Esophagus (tissue), 2 donors: Measurements from ENCODE around the gene PLS1. TPM values are rescaled to one million over a fixed set of nuclear protein-coding genes. Genes with fewer than 3 reads are reported as not detected.

Experiments
- H3K27ac ChIP-seq, 2 donors: one replicate each; pipeline ENCODE4 v1.5.1; 2013; ENCODE audit warnings: low read depth in 2 of 2, mild to moderate bottlenecking in 2 of 2, inconsistent platforms in 1 of 2, low read length in 1 of 2, moderate library complexity in 1 of 2
- H3K27me3 ChIP-seq, 2 donors: one replicate each; pipeline ENCODE4 v1.6.1; 2013; ENCODE audit warnings: low read length in 2 of 2, control low read depth in 1 of 2, mild to moderate bottlenecking in 1 of 2; ENCODE audit not compliant: insufficient read depth in 2 of 2, control insufficient read depth in 1 of 2
- H3K36me3 ChIP-seq, 2 donors: one replicate each; pipeline ENCODE4 v1.6.1; 2013; ENCODE audit warnings: low read length in 1 of 2; ENCODE audit not compliant: control insufficient read depth in 2 of 2, insufficient read depth in 2 of 2
- H3K4me1 ChIP-seq, 2 donors: one replicate each; pipeline ENCODE4 v1.6.1; 2013; ENCODE audit warnings: low read length in 1 of 2; ENCODE audit not compliant: control insufficient read depth in 2 of 2, insufficient read depth in 2 of 2
- H3K4me3 ChIP-seq, 2 donors: one replicate each; pipeline ENCODE4 v1.5.1; 2013; ENCODE audit warnings: low read length in 2 of 2, mild to moderate bottlenecking in 2 of 2, low read depth in 1 of 2, moderate library complexity in 1 of 2
- H3K9me3 ChIP-seq, 2 donors: one replicate each; pipeline ENCODE4 v1.6.1; 2013; ENCODE audit warnings: mild to moderate bottlenecking in 2 of 2, low read depth in 1 of 2, low read length in 1 of 2, moderate library complexity in 1 of 2; ENCODE audit not compliant: control insufficient read depth in 2 of 2, insufficient read depth in 1 of 2
- WGBS, 2 donors: extraction: QIAGEN DNeasy Blood & Tissue Kit; methylation state at CpG; one replicate each; pipeline ENCODE4 v1.1.7; 2013; 5-methylcytosine and 5-hydroxymethylcytosine counted together
- polyA plus RNA-seq, 2 donors: library from polyadenylated mRNA; stranded (reverse); fragments of 200-250 nt; gene quantifications; one replicate each; pipeline ENCODE4 v1.2.3, GENCODE V29; 2013
- donor health status: healthy with polysubstance abuse.
- donor health status: Bipolar disorder and iron deficiency.

PLS1 gene
- polyA plus RNA-seq, 2 donors, result 5.9 to 8.0 TPM

- Histone ChIP-seq H3K4me1 (no peaks in the 10 kb centered on the region), H3K9me3 (no peaks in the 10 kb centered on the region), H3K27me3 (no peaks in the 10 kb centered on the region), H3K27ac (no peak overlapping the region), H3K4me3 (no peak overlapping the region), H3K36me3 (no peaks in the 10 kb centered on the region)
- 59 to 75% methylated on average over 1 of the region's 1 CpG for whole genome bisulfite sequencing, 2 donors
Measured at GRCh38 chr3:142663865-142664264, 67.7 kb downstream of the PLS1 start.

- no peaks in the 10 kb centered on the region for H3K36me3 ChIP-seq
- no peaks in the 10 kb centered on the region for H3K27me3 ChIP-seq
- H3K9me3 ChIP-seq, result no peaks in the 10 kb centered on the region
- no peak overlapping the region for H3K4me3 ChIP-seq
- 39 to 71% methylated on average over 2 of the region's 2 CpGs for WGBS, 2 donors
- H3K27ac ChIP-seq, result no peak overlapping the region
- no peaks in the 10 kb centered on the region for H3K4me1 ChIP-seq
Measured at GRCh38 chr3:142664311-142664710, 68.1 kb downstream of the PLS1 start.

- no peaks in the 10 kb centered on the region for H3K9me3 ChIP-seq
- H3K27ac ChIP-seq, result no peak overlapping the region
- no peak overlapping the region for H3K4me3 ChIP-seq
- no peaks in the 10 kb centered on the region for H3K36me3 ChIP-seq
- no peaks in the 10 kb centered on the region for H3K27me3 ChIP-seq
- 74 to 84% methylated on average over 2 of the region's 2 CpGs for WGBS, 2 donors
- H3K4me1 ChIP-seq, result no peaks in the 10 kb centered on the region
Measured at GRCh38 chr3:142664819-142665218, 68.6 kb downstream of the PLS1 start.

GRCh38 chr3:142670120-142670519 is 73.9 kb downstream of the PLS1 start:
- H3K27me3 ChIP-seq, result no peaks in the 10 kb centered on the region
- no peaks in the 10 kb centered on the region for H3K36me3 ChIP-seq
- H3K4me1 ChIP-seq, result no peaks in the 10 kb centered on the region
- 34 to 36% methylated on average over 1 of the region's 1 CpG for WGBS, 2 donors
- H3K27ac ChIP-seq, result no peak overlapping the region
- H3K4me3 ChIP-seq, result no peak overlapping the region
- H3K9me3 ChIP-seq, result no peaks in the 10 kb centered on the region

- H3K4me3 ChIP-seq, result no peak overlapping the region
- H3K9me3 ChIP-seq, result no peaks in the 10 kb centered on the region
- 74 to 82% methylated on average over 2 of the region's 2 CpGs for WGBS, 2 donors
- H3K4me1 ChIP-seq, result no peaks in the 10 kb centered on the region
- no peak overlapping the region for H3K27ac ChIP-seq
- no peaks in the 10 kb centered on the region for H3K27me3 ChIP-seq
- H3K36me3 ChIP-seq, result no peaks in the 10 kb centered on the region
Measured at GRCh38 chr3:142676151-142676550, 80.0 kb downstream of the PLS1 start.

GRCh38 chr3:142680710-142681109 is 84.5 kb downstream of the PLS1 start:
- no peak overlapping the region for H3K27ac ChIP-seq
- H3K36me3 ChIP-seq, result no peaks in the 10 kb centered on the region
- no peaks in the 10 kb centered on the region for H3K9me3 ChIP-seq
- no peak overlapping the region for H3K4me3 ChIP-seq
- 67 to 92% methylated on average over 2 of the region's 2 CpGs for WGBS, 2 donors
- H3K4me1 ChIP-seq, result no peaks in the 10 kb centered on the region
- H3K27me3 ChIP-seq, result no peaks in the 10 kb centered on the region

- no peaks in the 10 kb centered on the region for H3K27me3 ChIP-seq
- no peaks in the 10 kb centered on the region for H3K4me1 ChIP-seq
- no peak overlapping the region for H3K4me3 ChIP-seq
- no peaks in the 10 kb centered on the region for H3K9me3 ChIP-seq
- WGBS, 2 donors, result 90% methylated on average over 2 of the region's 2 CpGs
- H3K36me3 ChIP-seq, result no peaks in the 10 kb centered on the region
- H3K27ac ChIP-seq, result no peak overlapping the region
Measured at GRCh38 chr3:142690613-142691012, 94.4 kb downstream of the PLS1 start.

- no peaks in the 10 kb centered on the region for H3K9me3 ChIP-seq
- H3K27ac ChIP-seq, result no peak overlapping the region
- no peak overlapping the region for H3K4me3 ChIP-seq
- no peaks in the 10 kb centered on the region for H3K4me1 ChIP-seq
- 86% methylated on average over 2 of the region's 2 CpGs for WGBS, 2 donors
- H3K27me3 ChIP-seq, result no peaks in the 10 kb centered on the region
- no peaks in the 10 kb centered on the region for H3K36me3 ChIP-seq
Measured at GRCh38 chr3:142691527-142691926, 95.3 kb downstream of the PLS1 start.

- no peaks in the 10 kb centered on the region for H3K36me3 ChIP-seq
- 88 to 89% methylated on average over 7 of the region's 7 CpGs for WGBS, 2 donors
- H3K27ac ChIP-seq, result no peak overlapping the region
- no peaks in the 10 kb centered on the region for H3K27me3 ChIP-seq
- H3K9me3 ChIP-seq, result no peaks in the 10 kb centered on the region
- no peaks in the 10 kb centered on the region for H3K4me1 ChIP-seq
- no peak overlapping the region for H3K4me3 ChIP-seq
Measured at GRCh38 chr3:142693136-142693853, 97.1 kb downstream of the PLS1 start.

- 67 to 79% methylated on average over 1 of the region's 1 CpG for WGBS, 2 donors
- no peaks in the 10 kb centered on the region for H3K9me3 ChIP-seq
- H3K27ac ChIP-seq, result no peak overlapping the region
- no peaks in the 10 kb centered on the region for H3K27me3 ChIP-seq
- no peaks in the 10 kb centered on the region for H3K36me3 ChIP-seq
- no peaks in the 10 kb centered on the region for H3K4me1 ChIP-seq
- H3K4me3 ChIP-seq, result no peak overlapping the region
Measured at GRCh38 chr3:142694225-142694624, 98.0 kb downstream of the PLS1 start.
